SH-SY5Y (cell line): Measurements from ENCODE around the gene GTF3C1.

Experiments
- GATA2 ChIP-seq: IDR thresholded peaks from 2 replicates; pipeline ENCODE4 v1.6.1; 2011; ENCODE audit warnings: mild to moderate bottlenecking, low read depth, low read length
- GATA3 ChIP-seq: IDR thresholded peaks from 2 replicates; pipeline ENCODE4 v1.6.1; 2011; ENCODE audit warnings: low read depth, mild to moderate bottlenecking, low read length, moderate library complexity

DNA sequence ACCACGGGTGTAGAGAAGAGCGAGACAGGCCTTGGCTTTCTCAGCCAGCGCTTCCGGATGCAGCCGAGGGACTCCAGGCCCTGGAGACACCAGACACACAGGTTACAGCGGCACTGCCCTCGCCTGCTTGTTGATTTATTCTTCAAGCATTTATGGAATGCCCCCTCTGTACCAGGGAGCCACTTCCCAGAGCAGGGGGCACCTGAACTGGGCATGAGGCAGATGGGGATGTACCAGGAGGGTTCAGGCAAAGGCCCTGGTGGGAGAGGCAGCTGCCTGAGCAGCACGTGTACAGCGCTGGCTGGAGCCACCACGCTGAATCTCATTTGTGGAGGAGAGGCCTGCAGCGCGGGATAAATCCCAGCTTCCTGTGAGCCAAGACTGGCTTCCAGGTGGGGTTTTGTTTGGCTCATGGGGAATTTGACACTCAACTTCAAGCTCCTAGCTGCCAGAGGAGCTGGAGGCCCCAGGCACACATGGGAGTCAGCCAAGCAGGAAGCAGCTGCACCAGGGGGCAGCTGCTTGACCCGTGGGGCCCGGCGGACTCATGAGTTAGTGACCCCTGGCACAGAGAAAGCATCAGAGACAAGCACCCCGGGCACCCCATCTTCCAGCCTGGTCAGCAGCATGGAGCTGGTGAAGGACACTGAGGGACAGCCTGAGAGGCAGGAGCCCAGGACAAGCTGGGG lies 88.1 kb downstream of the GTF3C1 start:
- TF ChIP-seq GATA2 (no peak), GATA3 (no peak)
